ENCODE measurements around the gene COPZ2.

The COPZ2 gene

DNA sequence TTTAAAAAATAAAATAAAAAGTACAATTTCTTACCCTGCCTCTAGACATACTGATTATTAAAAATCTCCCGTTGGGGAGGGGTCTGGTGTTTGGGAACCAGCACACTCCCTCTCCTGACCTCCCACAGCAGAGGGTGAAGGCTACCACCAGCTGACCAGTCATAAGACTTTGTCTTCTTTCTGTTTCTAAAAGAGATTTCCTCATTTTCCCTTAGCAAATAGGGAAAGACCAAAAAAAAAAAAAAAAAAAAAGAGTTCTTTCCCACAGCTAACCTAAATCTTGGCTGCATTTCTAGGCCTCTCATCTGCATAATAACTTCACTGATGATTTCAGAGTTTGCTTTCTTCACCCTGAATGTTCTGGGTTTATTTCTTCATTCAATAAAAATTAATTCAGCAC is 36.4 kb downstream of the COPZ2 start:
- TF ChIP-seq, protein P1, sequence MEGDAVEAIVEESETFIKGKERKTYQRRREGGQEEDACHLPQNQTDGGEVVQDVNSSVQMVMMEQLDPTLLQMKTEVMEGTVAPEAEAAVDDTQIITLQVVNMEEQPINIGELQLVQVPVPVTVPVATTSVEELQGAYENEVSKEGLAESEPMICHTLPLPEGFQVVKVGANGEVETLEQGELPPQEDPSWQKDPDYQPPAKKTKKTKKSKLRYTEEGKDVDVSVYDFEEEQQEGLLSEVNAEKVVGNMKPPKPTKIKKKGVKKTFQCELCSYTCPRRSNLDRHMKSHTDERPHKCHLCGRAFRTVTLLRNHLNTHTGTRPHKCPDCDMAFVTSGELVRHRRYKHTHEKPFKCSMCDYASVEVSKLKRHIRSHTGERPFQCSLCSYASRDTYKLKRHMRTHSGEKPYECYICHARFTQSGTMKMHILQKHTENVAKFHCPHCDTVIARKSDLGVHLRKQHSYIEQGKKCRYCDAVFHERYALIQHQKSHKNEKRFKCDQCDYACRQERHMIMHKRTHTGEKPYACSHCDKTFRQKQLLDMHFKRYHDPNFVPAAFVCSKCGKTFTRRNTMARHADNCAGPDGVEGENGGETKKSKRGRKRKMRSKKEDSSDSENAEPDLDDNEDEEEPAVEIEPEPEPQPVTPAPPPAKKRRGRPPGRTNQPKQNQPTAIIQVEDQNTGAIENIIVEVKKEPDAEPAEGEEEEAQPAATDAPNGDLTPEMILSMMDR (conservative IDR thresholded peaks at IDR 0.05; ENCODE audit: control insufficient read depth, insufficient read depth, low read depth, low read length): no peak
- no peak overlapping the region for H3K4me3 ChIP-seq (ENCODE audit: control insufficient read depth, low read depth, low read length)
- DNase-seq (ENCODE audit: low read depth): no peak

DNA sequence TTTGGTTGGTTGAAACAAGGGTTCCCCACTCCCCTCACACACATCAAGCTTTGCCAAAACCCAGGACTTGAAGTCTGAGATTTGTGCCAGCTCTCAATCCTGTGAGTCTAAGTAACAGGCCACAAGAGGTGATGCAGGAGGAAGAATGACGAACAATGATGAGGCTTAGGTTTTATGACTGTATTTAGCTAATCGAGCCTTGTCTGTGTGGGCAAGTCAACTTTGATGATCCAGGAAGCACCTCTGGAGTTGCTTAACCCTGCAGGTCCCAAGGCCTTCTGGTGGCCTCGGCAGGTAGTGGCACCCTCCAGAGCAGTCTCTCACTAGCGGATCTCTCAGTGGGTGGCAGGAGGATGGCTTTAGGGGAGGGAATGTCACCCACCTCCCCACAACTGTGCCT is 38.0 kb downstream of the COPZ2 start:
- no peak overlapping the region for H3K4me3 ChIP-seq (ENCODE audit: control insufficient read depth, low read depth, low read length)
- TF ChIP-seq, protein P1 (conservative IDR thresholded peaks at IDR 0.05; ENCODE audit: control insufficient read depth, insufficient read depth, low read depth, low read length): no peak
- DNase-seq (ENCODE audit: low read depth): peak; percentile 60

DNA sequence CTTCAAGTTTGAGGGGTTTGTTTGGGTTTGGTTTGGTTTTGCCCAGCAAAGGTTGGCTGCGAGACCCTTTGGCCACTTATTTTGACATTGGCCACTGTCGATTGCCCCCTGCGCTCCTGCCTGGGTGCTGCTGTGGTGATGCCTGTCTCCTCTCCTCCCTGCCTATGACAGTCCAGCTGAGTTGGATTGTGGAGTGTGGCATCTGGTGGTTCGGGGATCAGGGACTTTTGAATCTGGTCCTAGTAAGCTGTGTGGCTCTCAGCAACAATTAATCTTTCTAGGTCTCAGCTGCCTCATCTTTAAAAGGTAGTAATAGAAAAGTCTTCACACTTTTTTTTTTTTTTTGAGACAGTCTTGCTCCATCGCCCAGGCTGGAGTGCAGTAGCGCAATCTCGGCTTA is 39.6 kb downstream of the COPZ2 start:
- DNase-seq (ENCODE audit: low read depth): no peak
- TF ChIP-seq, protein P1 (conservative IDR thresholded peaks at IDR 0.05; ENCODE audit: control insufficient read depth, insufficient read depth, low read depth, low read length): no peak
- H3K4me3 ChIP-seq (ENCODE audit: control insufficient read depth, low read depth, low read length): no peak overlapping the region

DNA sequence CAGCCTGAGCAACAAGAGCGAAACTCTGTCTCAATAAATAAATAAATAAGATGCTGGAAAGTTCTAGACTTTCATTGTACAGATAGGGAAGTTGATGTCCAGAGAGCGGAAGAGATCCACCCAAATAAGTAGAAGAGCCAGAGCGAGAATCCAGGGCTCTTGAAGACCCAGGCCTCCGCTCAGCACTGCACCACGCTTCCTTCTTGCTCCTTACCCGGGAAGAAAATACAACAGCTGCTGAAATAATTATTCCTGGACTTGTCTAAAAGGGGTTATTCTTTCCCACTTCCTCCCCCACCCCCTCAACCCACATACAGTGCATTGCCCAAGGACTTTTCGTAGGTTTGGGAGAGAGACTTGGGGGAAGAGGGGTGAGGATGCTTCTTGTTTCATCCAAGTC is 40.0 kb downstream of the COPZ2 start:
- DNase-seq (ENCODE audit: low read depth): no peak
- no peak overlapping the region for H3K4me3 ChIP-seq (ENCODE audit: control insufficient read depth, low read depth, low read length)

DNA sequence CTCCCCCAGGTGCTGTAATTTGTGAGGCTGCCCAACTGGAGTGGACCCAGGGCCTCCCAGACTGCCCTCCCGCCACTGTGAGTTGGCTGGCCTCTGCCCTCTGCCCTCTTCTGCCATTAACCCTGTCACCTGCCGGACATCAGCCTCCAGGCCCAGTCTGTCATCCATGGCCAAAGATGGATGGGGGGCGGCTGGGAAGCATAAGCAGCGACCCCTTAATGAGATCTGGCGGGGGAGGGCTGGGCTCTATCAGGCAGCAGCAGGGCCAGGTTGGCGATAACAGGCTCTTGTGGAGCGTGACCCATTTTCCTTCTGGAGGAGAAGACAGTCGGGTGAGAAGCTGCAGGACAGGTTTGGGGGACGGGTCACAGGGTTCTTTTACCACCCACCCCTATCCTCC is 41.4 kb downstream of the COPZ2 start:
- DNase-seq (ENCODE audit: low read depth): no peak
- TF ChIP-seq, protein P1 (conservative IDR thresholded peaks at IDR 0.05; ENCODE audit: control insufficient read depth, insufficient read depth, low read depth, low read length): no peak
- H3K4me3 ChIP-seq (ENCODE audit: control insufficient read depth, low read depth, low read length): no peak overlapping the region

More for the DNA sequence above, 40.0 kb downstream of the COPZ2 start:
- TF ChIP-seq, protein P1 (conservative IDR thresholded peaks at IDR 0.05; ENCODE audit: control insufficient read depth, insufficient read depth, low read depth, low read length): no peak

DNA sequence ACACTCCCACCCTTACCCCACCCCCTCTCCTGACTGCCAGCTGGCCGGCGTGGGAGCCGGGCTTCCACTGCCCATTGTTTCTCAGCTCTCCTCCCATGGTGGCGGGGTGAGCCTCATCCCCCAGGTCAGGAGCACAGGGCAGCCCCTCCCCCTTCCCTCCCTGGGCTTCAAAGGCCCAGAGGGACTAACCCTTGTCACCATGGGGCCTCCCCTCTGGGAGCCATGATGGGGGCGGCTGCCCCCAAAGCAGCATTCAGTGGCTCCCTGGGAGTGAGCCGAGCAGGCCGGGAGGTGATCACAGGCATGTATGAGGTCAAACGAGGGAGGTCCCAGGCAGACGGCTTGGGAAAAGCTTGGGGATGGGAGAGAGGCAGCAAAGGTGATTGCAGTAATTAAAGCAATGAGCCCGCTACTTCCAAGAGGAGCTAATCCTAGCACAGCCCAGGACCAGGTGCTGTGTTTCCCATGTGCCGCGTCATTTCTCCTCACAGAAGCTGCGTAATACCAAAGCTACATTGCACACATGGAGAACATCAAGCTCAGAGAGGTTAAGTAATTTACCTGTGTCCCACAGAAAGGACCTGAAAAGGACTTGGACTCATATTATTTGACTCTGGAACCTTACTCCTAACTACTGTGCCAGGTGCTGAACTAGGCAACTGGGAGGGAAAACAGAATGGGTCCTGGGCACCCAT is 42.2 kb downstream of the COPZ2 start:
- no peak for DNase-seq (ENCODE audit: low read depth)
- no peak overlapping the region for H3K4me3 ChIP-seq (ENCODE audit: control insufficient read depth, low read depth, low read length)
- TF ChIP-seq, protein P1 (conservative IDR thresholded peaks at IDR 0.05; ENCODE audit: control insufficient read depth, insufficient read depth, low read depth, low read length): no peak
